Smooth muscle cell of the brain vasculature (primary cell): ENCODE data around the gene KIF19.
"Not testable (repeated sequence)": the region's sequence is repeated elsewhere in the genome, so short reads cannot be mapped to it uniquely, and the experiment has no call there.

ENCODE experiments used
- DNase-seq: peaks from one replicate; pipeline ENCODE4 v3.0.0-alpha.2; 2012; ENCODE audit warnings: low read depth, low spot score

Gene KIF19

DNA sequence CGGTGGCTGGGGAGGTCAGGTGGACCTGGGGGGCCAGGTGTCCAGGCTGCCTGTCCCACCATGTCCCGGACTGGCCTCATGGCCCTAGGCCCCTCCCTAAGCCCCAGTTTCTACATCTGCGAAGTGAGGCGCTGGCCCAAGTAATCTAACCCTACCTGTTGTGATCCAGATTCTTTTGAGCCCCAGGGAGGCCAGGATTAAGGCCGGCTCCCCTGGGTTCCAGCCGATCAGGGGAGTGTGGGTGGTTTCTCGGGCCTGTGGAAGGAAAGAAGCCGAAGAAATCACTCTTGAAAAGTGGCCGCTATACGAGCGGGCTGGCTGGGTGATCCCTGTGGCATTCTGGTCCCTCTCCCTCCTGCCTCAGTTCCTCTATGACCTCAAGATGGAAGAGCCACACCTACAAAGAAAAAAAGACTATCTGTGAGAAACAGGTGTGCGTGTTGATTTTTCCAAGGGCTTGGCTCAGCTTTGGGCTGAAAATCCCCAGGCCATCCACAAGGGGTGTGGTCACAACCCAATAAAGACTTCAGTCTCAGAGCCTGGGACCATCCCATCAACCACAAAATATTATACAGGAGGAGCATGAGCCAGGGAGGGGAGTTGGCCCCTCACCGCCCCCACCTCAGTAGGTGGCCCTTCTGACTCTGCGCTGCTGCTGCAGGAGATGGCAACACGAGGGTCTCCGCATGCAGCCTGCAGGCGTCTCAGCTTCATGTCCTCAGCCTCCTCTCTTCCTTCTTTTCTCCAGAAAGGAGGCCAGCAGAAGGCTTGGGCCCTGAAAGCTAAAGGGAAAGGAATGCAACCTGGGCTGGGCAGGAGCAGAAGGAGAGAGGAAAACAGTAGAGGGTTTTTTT is 61.6 kb downstream of the KIF19 start:
- DNase-seq = no peak

DNA sequence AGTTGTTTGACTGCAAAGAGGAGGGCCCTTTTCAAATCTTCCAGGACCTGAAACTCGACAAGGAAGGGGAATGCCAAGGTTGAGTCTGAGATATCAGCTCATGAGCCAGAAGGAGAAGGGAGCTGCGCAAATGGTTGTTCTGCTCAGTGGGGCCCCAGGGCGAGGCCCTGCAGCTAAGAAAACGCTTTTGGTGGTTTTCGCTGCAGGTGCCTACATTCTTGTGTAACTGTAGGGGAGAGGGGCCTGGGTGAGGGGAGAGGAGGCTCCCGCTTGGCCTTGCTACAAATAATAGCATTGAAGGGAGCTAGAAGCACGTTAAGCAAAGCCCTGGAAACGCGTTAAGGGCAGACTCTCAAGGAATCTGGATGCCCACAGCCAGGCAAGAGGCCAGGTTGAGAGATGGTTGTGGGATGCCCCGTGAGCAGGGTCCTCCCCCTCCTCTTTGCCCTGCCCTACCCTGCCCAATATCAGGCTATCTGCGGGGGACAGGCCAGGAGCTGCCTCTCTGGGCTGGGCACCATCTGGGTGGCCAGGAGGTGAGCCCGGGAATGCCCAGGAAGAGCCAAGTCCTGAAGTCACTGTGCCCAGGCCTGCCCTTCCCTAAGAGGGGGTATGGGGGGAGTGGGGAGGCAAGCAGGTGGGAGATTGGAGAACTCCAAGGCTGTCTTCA is 63.2 kb downstream of the KIF19 start:
- no peak for DNase-seq

DNA sequence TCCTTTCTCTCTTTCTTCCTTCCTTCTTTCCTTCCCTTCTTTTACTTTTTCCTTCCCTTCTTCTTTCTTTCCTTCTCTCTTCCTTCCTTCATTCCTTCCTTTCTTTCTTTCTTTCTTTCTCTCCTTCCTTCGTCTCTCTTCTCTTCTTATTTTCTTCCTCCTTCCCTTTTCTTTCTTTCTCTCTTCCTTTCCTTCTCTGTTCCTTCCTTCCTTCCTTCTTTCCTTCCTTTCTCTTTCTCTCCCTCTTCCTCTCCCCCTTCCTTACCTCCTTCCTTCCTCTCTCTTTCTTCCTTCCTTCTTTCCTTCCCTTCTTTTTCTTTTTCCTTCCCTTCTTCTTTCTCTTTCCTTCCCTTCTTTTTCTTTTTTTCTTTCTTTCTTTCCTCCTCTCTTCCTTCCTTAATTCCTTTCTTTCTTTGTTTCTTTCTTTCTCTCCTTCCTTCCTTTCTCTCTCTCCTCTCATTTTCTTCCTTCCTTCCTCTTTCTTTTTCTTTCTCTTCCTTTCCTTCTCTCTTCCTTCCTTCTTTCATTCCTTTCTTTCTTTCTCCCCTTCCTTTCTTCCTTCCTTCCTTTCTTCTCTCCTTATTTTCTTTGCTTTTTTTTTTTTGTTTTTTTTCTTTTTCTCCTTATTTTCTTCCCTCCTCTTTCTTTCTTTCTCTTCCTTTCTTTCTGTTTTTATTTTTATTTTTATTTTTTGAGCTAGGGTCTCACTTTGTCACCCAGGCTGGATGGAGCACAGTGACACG is 64.1 kb downstream of the KIF19 start:
- DNase-seq = no peak

DNA sequence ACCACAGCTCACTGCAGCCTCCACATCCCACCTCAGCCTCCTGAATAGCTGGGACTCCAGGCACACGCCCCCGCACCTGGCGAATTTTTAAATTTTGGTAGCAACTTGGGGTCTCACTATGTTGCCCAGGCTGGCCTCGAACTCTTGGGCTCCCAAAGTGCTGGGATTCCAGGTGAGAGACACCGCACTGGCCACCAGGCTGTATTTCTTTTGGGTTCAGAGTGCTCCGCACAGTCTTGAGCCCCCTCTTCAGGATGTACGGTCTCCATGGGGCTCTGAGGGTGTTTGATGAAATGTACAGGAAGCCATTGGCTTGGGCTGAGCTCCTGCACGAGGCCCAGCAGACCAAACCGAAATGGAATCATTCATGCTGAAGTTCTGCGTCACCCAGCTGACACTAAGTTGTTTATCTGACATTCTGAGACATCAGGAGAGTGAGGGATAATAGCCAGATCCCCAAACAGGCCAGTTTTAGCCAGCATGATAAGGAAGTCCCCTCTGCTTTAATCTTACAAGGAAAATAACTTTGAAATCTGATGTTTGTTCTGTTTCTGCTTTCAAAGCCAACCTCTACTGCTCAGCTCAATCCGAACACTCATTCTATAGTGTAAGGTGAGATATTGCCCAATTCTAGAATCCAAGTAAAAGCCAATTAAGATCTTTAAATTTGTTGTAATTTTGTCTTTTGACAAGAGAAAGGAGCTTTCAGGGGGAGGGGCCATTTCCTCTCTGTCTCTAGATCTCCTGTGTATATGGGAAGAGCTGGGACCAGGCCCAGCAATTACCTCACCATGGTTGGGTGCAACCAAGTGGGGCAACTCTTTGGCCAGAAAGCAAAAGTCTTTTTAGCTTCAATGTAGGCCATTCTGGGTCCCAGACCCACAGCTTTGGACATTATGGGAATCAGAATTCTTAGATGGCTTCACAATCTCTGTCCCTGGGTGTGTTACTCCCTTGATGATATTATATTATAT is 64.9 kb downstream of the KIF19 start:
- no peak for DNase-seq

DNA sequence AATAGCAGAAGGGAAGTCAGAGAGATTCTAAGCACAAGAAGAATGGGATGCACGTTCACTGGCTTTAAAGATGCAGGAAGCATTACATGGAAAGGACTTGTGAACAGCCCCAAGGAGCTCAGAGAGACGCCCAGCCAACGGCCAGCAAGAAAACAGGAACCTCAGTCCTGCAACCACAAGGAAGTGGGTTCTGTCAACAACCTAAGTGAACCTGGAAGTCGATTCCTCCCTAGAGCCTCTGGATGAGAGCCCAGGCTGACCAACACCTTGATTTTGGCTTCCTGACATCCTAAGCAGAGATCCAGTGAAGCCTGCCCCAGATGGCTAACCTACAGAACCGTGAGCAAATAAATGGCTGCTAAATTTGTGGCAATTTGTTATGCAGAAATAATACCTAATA is 65.7 kb downstream of the KIF19 start:
- DNase-seq = no peak

DNA sequence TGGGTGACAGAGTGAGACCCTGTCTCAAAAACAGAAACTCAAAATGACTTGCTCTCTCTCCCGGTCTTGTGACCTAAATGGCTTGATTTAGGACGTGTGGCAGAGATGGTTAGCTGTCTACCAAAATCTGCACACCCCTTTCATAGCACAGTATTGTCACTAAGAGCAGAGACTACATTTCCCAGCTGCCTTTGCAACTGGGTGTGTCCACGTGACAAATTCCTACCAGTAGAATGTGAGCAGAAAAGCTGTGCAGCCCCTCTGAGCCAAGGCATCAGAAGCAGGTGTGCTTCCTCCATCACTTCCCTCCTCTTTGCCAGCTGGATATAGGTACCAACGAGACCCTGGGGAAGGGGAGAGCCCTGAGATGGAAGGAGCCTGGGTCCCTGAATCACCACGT is 66.8 kb downstream of the KIF19 start:
- no peak for DNase-seq

DNA sequence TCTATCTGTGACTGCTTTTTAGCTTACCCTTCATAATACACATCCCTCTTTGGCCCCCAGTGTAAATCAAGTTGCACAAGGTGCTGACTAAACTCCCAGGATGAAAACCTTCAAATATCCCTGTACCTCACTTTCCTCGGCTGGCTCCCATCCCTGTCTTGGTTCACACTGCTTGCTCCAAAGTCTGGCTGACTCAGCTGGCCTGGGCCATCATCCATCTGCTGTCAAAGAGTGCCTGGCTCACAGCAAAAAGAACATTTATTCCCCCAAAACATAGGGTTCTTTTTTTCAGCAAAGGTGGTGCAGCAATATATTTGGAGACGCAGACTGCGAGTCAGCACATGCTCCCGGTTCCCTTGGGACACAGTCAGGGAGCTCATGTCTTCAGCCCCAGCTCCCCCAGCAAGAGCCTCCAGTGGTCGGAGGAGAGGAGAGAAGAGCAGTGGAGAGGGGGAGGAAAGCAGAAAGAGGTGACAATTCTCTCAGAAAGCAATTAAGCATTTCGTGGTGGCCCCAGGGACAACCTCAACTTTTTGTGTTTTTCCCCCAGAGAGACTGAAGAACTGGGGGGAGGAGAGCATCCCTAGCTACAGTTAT is 67.4 kb downstream of the KIF19 start:
- DNase-seq = no peak

DNA sequence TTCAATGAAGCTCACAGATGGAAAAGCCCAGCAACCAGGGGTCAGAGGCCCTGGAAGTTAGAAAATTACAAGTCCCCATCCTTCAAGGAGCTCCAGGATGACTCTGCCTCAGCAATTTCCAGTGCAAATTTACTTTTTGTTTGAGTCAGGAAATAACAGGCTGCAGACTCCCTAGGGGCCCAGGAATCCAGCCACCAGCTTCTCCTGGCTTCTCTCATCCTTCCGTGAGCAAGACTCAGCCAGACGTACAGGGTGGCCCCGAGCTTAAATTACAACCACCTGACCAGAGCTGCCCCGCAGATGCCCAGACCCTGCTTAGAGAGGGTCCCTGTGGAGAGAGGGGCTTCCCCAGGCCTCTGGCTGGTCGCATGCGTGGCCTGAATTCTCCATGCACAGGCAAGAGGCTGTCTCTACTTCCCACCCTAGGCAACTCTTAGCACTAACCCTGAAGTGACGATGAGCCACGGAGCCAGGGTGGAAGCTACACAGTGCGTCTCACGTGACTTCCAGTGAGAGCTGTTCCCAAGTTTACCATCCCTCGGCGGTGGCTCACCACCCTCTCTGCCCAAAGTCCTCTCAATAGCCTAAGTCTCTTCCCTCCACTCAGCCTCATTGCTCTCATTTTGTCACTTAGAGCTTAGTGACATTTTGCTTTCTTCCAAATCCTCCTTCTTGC is 68.4 kb downstream of the KIF19 start:
- DNase-seq = no peak

DNA sequence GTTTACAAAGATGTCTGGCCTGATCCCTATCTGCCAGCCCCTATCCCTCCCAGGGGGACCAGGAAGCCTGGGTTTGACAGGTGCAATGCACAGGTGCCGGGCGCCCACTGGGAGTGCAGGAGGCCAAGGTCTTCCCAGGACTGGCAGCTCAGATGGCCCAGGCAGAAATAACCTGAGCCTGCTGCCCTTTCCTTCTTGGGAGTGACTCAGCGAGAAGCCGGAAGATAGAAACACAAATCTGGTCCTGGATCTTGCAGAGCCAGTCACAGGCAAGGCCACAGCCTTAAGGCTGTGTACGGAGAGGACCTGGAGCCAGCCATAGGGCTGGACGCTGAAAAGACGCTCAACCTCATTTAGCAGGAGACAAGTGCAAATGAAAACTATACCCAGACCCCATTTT is 69.0 kb downstream of the KIF19 start:
- no peak for DNase-seq

DNA sequence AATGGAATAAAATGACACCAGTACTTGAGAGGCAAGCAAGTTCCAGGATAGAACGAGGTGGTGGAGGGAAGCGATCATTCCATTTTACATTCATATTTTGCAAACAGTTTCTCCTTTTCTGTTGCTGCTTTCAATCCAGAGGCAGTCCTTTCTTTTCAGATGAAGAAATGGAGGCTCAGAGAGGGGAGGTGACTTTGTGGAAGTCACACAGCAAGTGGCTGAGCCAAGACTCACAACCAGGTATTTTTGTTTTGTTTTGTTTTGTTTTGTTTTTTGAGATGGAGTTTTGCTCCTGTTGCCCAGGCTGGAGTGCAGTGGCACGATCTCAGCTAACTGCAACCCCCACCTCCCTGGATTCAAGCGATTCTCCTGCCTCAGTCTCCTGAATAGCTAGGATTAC is 70.5 kb downstream of the KIF19 start:
- no peak for DNase-seq

DNA sequence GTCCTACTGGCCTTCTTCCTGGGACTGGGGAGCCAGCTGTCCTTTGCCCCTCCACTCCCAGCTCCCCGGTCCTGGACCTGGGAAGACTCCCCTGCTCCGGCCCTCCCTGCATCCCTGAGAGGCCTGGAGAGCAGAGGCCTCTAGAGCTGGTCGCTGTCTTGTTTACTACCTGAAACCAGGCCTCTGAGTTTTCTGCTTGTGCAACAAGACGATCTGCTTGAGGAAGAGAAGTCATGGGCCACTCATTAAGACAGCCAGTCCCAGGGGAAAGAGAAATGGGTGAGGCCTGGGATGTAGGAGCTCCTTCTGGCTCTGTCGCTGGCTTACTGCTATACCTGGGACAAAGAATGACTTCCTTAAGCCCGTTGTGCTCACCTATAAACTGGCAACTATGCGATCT is 76.0 kb downstream of the KIF19 start:
- no peak for DNase-seq

DNA sequence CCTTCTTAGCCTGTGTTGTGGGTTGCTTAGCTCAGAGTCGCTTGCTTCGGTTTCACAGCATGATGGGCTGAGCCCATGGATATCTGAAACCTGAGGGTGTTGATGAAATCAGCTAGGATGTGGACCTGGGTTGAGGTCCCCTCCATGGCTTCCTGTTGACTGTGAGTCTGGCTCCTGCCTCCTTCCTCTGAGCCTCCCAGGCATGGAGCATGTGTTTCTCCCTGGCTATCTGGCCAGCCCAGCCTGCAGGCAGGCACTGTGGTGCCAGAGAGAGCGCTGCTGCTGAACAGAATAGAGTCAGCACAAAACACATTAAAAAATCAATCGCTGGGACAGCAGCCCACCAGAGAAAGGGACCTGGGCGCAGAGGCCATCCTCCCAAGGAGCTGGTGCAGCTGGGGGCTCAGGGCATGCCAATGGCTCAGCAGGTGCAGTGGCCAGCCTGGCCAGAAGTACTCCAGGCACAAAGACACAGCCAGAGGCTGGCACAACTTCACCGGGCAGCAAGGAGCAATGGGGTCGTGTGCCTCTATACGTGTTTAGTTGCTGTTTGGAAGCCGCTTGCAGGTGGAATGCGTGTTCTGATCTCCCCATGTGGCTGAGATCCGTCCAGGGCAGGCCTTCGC is 77.6 kb downstream of the KIF19 start:
- DNase-seq = no peak

DNA sequence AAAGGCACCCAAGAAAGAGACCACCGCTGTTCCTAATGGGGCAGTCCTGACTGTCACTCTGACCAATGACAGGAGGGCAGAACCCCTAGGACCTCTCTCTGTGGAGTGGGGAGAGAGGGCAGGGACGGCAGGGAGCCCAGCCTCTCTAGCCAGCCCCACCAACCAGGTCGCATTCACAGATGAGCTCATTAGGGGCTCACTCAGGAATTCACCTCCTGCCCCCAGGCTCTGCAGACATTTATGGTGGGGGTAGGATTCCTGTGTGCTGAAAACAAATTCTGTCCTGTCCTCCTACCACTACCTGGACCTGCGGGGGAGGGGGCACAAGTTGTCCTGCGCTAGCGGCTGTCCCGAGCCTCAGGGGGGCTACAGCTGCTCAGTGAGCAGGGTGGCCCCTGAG is 78.2 kb downstream of the KIF19 start:
- DNase-seq = no peak

DNA sequence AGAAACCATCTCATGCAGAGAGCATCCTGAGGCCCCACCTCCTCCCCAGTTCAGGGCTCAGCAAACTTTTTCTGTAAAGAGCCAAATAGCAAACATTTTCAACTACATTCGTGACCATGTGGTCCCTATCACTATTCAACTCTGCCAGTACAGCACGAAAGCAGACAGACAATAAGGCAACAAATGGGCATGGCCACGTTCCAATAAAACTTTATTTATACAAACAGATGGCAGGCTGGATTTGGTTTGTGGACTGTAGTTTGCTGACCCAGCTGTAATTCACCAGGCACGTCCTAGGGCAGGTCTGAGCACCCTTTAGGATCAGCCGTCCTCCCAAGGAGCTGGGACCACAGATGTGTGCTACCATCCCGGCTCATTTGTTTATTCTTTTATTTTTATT is 78.8 kb downstream of the KIF19 start:
- no peak for DNase-seq

DNA sequence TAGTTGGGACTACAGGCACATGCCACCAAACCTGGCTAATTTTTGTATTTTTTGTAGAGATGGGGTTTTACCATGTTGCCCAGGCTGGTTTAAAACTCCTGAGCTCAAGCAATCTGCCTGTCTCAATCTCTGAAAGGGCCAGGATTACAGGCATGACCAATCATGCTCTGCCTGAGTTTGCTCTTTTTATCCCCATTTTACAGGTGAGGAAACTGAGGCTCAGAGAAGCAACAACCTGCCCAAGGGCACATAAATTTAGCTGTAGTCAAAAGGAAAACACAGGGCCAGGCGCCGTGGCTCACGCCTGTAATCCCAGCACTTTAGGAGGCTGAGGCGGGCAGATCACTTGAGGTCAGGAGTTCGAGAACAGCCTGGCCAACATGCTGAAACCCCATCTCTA is 79.3 kb downstream of the KIF19 start:
- DNase-seq = not testable (repeated sequence)
